SU-DHL-6 (cell line): ENCODE data around the gene YWHAG.
A peak's percentile ranks its signal among the peaks of the same experiment; 100 is the strongest.
"Not testable (repeated sequence)": the region's sequence is repeated elsewhere in the genome, so short reads cannot be mapped to it uniquely, and the experiment has no call there.

ENCODE experiments used
- H2AFZ ChIP-seq: fragments of 200-600 bp; sonication (generic); 2 replicates; pipeline ENCODE4 v1.6.1; 2014; ENCODE audit warnings: low read depth, mild to moderate bottlenecking, moderate library complexity, mixed read lengths, antibody characterized with exemption, low read length; ENCODE audit not compliant: severe bottlenecking
- H3F3A ChIP-seq: fragments of 200-600 bp; shearing (Covaris generic); 2 replicates; pipeline ENCODE4 v1.6.0; 2016; ENCODE audit warnings: antibody characterized with exemption, mild to moderate bottlenecking; ENCODE audit not compliant: insufficient read depth
- H3K27ac ChIP-seq: fragments of 200-600 bp; sonication (generic); 2 replicates; pipeline ENCODE4 v1.5.1; 2016; ENCODE audit warnings: low read depth, mild to moderate bottlenecking, low read length, moderate library complexity, mixed read lengths
- H3K27me3 ChIP-seq: fragments of 200-600 bp; sonication (generic), shearing (Covaris generic); 2 replicates; pipeline ENCODE4 v1.6.0; 2014; ENCODE audit warnings: mild to moderate bottlenecking, low read length
- H3K36me3 ChIP-seq: fragments of 200-600 bp; sonication (generic); 2 replicates; pipeline ENCODE4 v1.6.1; 2014; ENCODE audit warnings: mild to moderate bottlenecking, low read length, mixed read lengths
- H3K4me2 ChIP-seq: fragments of 300-600, 200-600 bp; shearing (Covaris generic), sonication (generic); 2 replicates; pipeline ENCODE4 v1.6.0; 2014; ENCODE audit warnings: low read length, low read depth, mild to moderate bottlenecking; ENCODE audit not compliant: poor library complexity, severe bottlenecking
- H3K4me3 ChIP-seq: fragments of 200-600 bp; sonication (generic); 2 replicates; pipeline ENCODE4 v1.5.1; 2014; ENCODE audit warnings: antibody characterized with exemption, low read length, mild to moderate bottlenecking, mixed read lengths; ENCODE audit not compliant: insufficient read depth, poor library complexity, severe bottlenecking
- H3K79me2 ChIP-seq: fragments of 200-600 bp; sonication (generic); 2 replicates; pipeline ENCODE4 v1.6.1; 2014; ENCODE audit warnings: mild to moderate bottlenecking, low read length, moderate library complexity; ENCODE audit not compliant: insufficient read depth
- H3K9ac ChIP-seq: fragments of 200-600 bp; sonication (generic); 2 replicates; pipeline ENCODE4 v1.7.0; 2014; ENCODE audit warnings: mild to moderate bottlenecking, low read length
- H3K9me2 ChIP-seq: fragments of 200-600 bp; sonication (generic); replicated peaks from 2 replicates; pipeline ENCODE4 v1.6.1; 2014; ENCODE audit warnings: low read length; ENCODE audit not compliant: insufficient read depth
- H3K9me3 ChIP-seq: fragments of 200-600 bp; sonication (generic); 2 replicates; pipeline ENCODE4 v1.6.1; 2014; ENCODE audit warnings: low read length, mixed read lengths; ENCODE audit not compliant: insufficient read depth
- H4K20me1 ChIP-seq: fragments of 200-600 bp; sonication (generic); 2 replicates; pipeline ENCODE4 v1.6.1; 2014; ENCODE audit warnings: low read depth, mild to moderate bottlenecking, antibody characterized with exemption, low read length, moderate library complexity, mixed read lengths
- CTCF ChIP-seq: fragments of 200-600 bp; sonication (generic); IDR thresholded peaks from one replicate; pipeline ENCODE4 v1.5.1; 2017; ENCODE audit warnings: antibody characterized with exemption, mild to moderate bottlenecking, low read length, moderate library complexity; ENCODE audit not compliant: insufficient read depth, poor library complexity, severe bottlenecking
- EZH2phosphoT487 ChIP-seq: fragments of 200-600 bp; sonication (generic), shearing (Covaris generic); conservative IDR thresholded peaks from 2 replicates; pipeline ENCODE4 v1.6.1; 2018; ENCODE audit warnings: mild to moderate bottlenecking, antibody characterized with exemption, low read length, moderate library complexity, mixed read lengths

YWHAG gene

GRCh38 chr7:76291351-76292212 is 67.2 kb downstream of the YWHAG start:
- no peak for TF ChIP-seq EZH2phosphoT487
- peak; percentile 95 for TF ChIP-seq CTCF

DNA sequence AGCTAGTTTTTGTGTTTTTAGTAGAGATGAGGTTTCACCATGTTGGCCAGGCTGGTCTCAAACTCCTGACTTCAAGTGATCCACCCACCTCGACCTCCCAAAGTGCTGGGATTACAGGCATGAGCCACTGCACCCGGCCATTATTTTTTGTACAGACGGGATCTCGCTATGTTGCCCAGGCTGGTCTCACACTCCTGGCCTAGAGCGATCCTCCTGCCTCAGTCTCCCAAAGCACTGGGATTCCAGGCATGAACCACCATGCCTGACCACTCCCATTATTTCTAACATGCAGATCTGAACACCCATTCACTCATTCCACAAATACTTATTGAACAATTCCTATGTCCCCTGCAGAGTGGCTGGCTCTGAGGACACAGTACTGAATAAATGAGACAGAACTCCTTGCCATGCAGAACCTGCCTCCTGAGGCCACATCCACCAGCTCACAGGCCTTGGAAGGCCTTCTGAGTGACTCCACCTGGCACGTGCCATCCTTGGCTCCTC is 67.9 kb downstream of the YWHAG start:
- H4K20me1 ChIP-seq, H3K9ac ChIP-seq, H2AFZ ChIP-seq, H3K27ac ChIP-seq, H3K9me3 ChIP-seq, H3K36me3 ChIP-seq, H3K4me3 ChIP-seq, H3K79me2 ChIP-seq, H3K9me2 ChIP-seq, H3F3A ChIP-seq, H3K4me2 ChIP-seq, H3K27me3 ChIP-seq: not testable (repeated sequence)

More at GRCh38 chr7:76291351-76292212, 67.2 kb downstream of the YWHAG start:
- Histone ChIP-seq H3K9ac (no peak overlapping the region), H3K27ac (no peak overlapping the region), H3K4me3 (no peak overlapping the region), H3K27me3 (no peaks in the 10 kb centered on the region), H3K79me2 (no peaks in the 10 kb centered on the region), H3K9me3 (no peaks in the 10 kb centered on the region), H3K36me3 (no peaks in the 10 kb centered on the region), H3K9me2 (no peaks in the 10 kb centered on the region), H3K4me2 (no peak overlapping the region), H4K20me1 (no peaks in the 10 kb centered on the region), H3F3A (no peaks in the 10 kb centered on the region), H2AFZ (no peak overlapping the region)

DNA sequence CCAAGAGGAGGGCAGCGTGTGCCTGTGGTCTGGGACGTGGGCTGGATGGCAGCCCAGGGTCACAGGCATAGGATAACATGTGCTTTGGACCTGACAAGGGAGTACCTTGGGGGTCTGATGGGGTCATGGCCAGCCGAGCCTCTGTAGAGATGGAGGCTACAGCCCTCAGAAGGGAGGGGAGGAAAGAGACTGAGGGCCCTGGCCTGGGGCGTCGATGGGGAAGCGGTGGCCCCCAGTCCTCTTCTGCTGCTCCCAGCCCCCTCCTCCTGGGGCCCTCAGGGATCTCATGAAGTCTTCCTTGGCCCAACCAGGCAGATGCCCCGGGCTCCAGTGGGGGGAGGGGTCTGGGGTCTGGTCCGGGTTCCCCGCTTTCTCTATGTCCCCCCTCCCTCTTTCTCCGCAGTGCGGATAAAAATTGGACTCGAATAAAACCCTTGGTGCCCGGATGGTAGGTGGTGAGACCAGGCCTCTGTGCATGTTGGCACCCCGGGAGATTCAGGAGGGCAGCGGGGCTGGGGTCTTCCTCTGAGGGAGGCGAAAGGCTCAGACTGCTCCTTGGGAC is 71.9 kb downstream of the YWHAG start:
- no peak overlapping the region for H2AFZ ChIP-seq
- H3K27ac ChIP-seq = no peak overlapping the region
- H3K79me2 ChIP-seq = no peaks in the 10 kb centered on the region
- H3K9me2 ChIP-seq = no peaks in the 10 kb centered on the region
- H3K9ac ChIP-seq = no peak overlapping the region
- H3K4me2 ChIP-seq = no peak overlapping the region
- TF ChIP-seq CTCF (no peak), EZH2phosphoT487 (no peak)
- H3K4me3 ChIP-seq = no peak overlapping the region
- no peaks in the 10 kb centered on the region for H4K20me1 ChIP-seq
- H3K27me3 ChIP-seq = no peaks in the 10 kb centered on the region
- no peaks in the 10 kb centered on the region for H3K36me3 ChIP-seq
- H3K9me3 ChIP-seq = no peaks in the 10 kb centered on the region
- H3F3A ChIP-seq = no peaks in the 10 kb centered on the region
